Esophagus squamous epithelium (tissue), 4 donors: Measurements from ENCODE around the gene KCNAB1.

ENCODE experiments used
- POLR2A ChIP-seq, 4 donors: fragments of 450-650 bp; IDR thresholded peaks; one replicate each; pipeline ENCODE4 v1.6.1; 2017; ENCODE audit warnings: antibody characterized with exemption in 4 of 4, mild to moderate bottlenecking in 4 of 4, moderate library complexity in 3 of 4
- TF ChIP-seq, protein P1 (sequence below), 6 experiments: fragments of 450-650 bp in 4 of 6; fragments of 200-600 bp in 2 of 6; sonication (generic) in 2 of 6; IDR thresholded peaks; one replicate each; pipeline ENCODE4 v1.5.1; 2016 to 2019; ENCODE audit warnings: antibody characterized with exemption in 6 of 6, mild to moderate bottlenecking in 4 of 6, moderate library complexity in 4 of 6

DNA sequence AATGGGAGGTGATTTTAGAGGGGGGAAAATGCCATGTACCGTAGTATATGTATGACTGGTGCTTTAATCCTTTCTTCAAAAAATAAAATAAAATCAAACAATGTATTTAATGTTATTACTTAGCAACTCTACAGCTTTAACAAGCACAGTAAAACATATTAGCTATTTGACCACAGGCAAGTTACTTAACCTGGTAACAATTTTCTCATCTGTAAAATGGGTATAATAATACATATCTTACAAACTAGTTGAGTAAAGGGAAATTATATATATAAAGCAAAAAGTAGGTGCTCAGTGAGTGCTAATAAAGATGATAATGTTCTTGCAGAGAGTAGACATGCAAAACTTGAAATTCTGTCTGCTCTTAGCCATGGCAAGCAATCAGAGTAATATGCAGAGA lies 406.7 kb downstream of the KCNAB1 start:
- TF ChIP-seq, protein P1, sequence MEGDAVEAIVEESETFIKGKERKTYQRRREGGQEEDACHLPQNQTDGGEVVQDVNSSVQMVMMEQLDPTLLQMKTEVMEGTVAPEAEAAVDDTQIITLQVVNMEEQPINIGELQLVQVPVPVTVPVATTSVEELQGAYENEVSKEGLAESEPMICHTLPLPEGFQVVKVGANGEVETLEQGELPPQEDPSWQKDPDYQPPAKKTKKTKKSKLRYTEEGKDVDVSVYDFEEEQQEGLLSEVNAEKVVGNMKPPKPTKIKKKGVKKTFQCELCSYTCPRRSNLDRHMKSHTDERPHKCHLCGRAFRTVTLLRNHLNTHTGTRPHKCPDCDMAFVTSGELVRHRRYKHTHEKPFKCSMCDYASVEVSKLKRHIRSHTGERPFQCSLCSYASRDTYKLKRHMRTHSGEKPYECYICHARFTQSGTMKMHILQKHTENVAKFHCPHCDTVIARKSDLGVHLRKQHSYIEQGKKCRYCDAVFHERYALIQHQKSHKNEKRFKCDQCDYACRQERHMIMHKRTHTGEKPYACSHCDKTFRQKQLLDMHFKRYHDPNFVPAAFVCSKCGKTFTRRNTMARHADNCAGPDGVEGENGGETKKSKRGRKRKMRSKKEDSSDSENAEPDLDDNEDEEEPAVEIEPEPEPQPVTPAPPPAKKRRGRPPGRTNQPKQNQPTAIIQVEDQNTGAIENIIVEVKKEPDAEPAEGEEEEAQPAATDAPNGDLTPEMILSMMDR (IDR thresholded peaks at IDR 0.05), result no peak
- TF ChIP-seq POLR2A (IDR thresholded peaks at IDR 0.05), result no peak
